Measurements from ENCODE around the gene TRAPPC2. TPM values are rescaled to one million over a fixed set of nuclear protein-coding genes. Genes with fewer than 3 reads are reported as not detected.
"Not testable (repeated sequence)": the region's sequence is repeated elsewhere in the genome, so short reads cannot be mapped to it uniquely, and the experiment has no call there.

The TRAPPC2 gene
- total RNA-seq, 4 donors from 2014 or later = 9.7 to 16.9 (median 12.0) TPM

GRCh38 chrX:13681595-13681994 is 52.8 kb downstream of the TRAPPC2 start:
- DNase-seq (ENCODE audit: low spot score in 2 of 2) = no peak
- H3K27me3 ChIP-seq = no peaks in the 10 kb centered on the region
- no peak overlapping the region for H3K27ac ChIP-seq
- TF ChIP-seq EP300 (IDR thresholded peaks at IDR 0.05) (no peak), CTCF (IDR thresholded peaks at IDR 0.05) (no peak), POLR2A (IDR thresholded peaks at IDR 0.05) (no peak), POLR2AphosphoS5 (IDR thresholded peaks at IDR 0.05) (no peak)
- H3K4me1 ChIP-seq = no peaks in the 10 kb centered on the region
- no peaks in the 10 kb centered on the region for H3K9me3 ChIP-seq
- 85% methylated on average over 7 of the region's 7 CpGs for WGBS
- no peak overlapping the region for H3K4me3 ChIP-seq
- no peaks in the 10 kb centered on the region for H3K36me3 ChIP-seq

GRCh38 chrX:13679700-13680099 is 54.7 kb downstream of the TRAPPC2 start:
- not testable (repeated sequence) for H3K27me3 ChIP-seq; H3K9me3 ChIP-seq; H3K36me3 ChIP-seq; H3K4me1 ChIP-seq; H3K27ac ChIP-seq; H3K4me3 ChIP-seq; DNase-seq (ENCODE audit: low spot score in 2 of 2)
- 86% methylated on average over 4 of the region's 4 CpGs for WGBS

- no peak for TF ChIP-seq POLR2AphosphoS5 (IDR thresholded peaks at IDR 0.05)
- TF ChIP-seq POLR2A (IDR thresholded peaks at IDR 0.05) = no peak
- no peak for TF ChIP-seq CTCF (IDR thresholded peaks at IDR 0.05)
- no peak for TF ChIP-seq EP300 (IDR thresholded peaks at IDR 0.05)
- Histone ChIP-seq H3K27ac (no peak overlapping the region), H3K4me3 (no peak overlapping the region), H3K27me3 (no peaks in the 10 kb centered on the region), H3K9me3 (no peaks in the 10 kb centered on the region), H3K36me3 (no peaks in the 10 kb centered on the region), H3K4me1 (no peaks in the 10 kb centered on the region)
- DNase-seq (ENCODE audit: low spot score in 2 of 2) = no peak
These were observed 57.5 kb downstream of the TRAPPC2 start for GRCh38 chrX:13676885-13677284.

DNA sequence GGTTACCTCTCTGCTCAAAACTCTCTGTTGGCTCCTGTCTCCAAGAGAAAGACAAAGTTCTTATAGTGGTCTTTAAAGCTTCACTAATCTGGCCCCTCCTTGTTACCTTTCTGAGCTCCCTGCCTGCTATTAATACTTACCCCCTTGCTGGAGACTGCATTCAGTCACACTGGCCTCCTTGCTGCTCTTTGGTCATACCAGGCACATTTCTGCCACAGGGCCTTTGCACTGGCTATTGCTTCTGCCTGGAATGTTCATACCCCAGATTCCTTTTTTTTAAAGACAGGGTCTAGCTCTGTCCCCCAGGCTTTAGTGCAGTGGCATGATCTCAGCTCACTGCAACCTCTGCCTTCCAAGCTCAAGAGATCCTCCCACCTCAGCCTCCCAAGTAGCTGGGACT is 61.4 kb downstream of the TRAPPC2 start:
- no peak for DNase-seq (ENCODE audit: low spot score in 2 of 2)
- H3K27ac ChIP-seq = no peak overlapping the region
- H3K4me3 ChIP-seq = no peak overlapping the region
- H3K4me1 ChIP-seq = peaks cover 13% of the 10 kb centered on the region
- H3K9me3 ChIP-seq = no peaks in the 10 kb centered on the region
- TF ChIP-seq CTCF (IDR thresholded peaks at IDR 0.05) (no peak), POLR2AphosphoS5 (IDR thresholded peaks at IDR 0.05) (no peak), EP300 (IDR thresholded peaks at IDR 0.05) (no peak), POLR2A (IDR thresholded peaks at IDR 0.05) (no peak)
- H3K27me3 ChIP-seq = no peaks in the 10 kb centered on the region
- no peaks in the 10 kb centered on the region for H3K36me3 ChIP-seq

DNA sequence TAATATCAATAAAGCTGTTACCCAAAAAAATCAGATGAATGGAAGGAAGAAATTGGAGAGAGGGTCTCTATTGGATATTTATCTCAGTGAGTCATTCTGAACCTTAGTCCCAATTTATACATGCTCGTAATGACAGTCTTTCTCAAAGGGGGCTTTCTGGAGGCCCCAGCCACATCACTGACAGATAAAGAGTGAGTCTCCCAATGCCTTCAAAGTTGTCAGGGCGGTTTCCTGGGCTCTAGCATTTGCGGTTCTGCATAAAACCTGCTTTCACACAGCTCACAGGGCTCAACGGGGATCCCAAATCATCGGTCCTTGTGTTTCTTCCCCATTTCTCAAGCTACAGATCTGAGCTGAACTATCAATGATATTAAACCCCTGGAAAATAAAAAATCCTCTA is 64.2 kb downstream of the TRAPPC2 start:
- DNase-seq (ENCODE audit: low spot score in 2 of 2) = no peak
- TF ChIP-seq POLR2A (IDR thresholded peaks at IDR 0.05) (no peak), CTCF (IDR thresholded peaks at IDR 0.05) (no peak), EP300 (IDR thresholded peaks at IDR 0.05) (no peak)
- H3K27ac ChIP-seq = no peak overlapping the region
- peaks cover 13% of the 10 kb centered on the region for H3K4me1 ChIP-seq
- H3K27me3 ChIP-seq = no peaks in the 10 kb centered on the region
- 95% methylated on average over 5 of the region's 5 CpGs for WGBS
- no peaks in the 10 kb centered on the region for H3K36me3 ChIP-seq
- H3K9me3 ChIP-seq = no peaks in the 10 kb centered on the region
- H3K4me3 ChIP-seq = no peak overlapping the region

DNA sequence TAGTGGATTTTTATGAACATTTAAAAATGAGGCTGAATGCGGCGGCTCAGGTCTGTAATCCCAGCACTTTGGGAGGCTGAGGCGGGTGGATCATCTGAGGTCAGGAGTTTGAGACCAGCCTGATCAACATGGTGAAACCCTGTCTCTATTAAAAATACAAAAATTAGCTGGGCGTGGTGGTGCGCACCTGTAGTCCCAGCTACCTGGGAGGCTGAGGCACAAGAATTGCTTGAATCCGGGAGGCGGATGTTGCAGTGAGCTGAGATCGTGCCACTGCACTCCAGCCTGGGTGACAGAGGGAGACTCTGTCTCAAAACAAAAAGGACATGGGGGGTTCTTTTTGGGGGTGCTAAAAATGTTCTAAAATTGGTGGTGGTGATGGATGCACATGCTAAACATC is 64.7 kb downstream of the TRAPPC2 start:
- not testable (repeated sequence) for H3K36me3 ChIP-seq; DNase-seq (ENCODE audit: low spot score in 2 of 2); H3K27me3 ChIP-seq; H3K9me3 ChIP-seq; H3K4me3 ChIP-seq
- H3K4me1 ChIP-seq = peaks cover 13% of the 10 kb centered on the region
- 90% methylated on average over 8 of the region's 8 CpGs for WGBS
- peak overlapping the region; percentile 41 for H3K27ac ChIP-seq
